Mesenchymal stem cell (in vitro differentiated cells and primary cell): ENCODE measurements around the gene STKLD1.

Experiments
- DNase-seq: peaks from one replicate; pipeline ENCODE4 v3.0.0-alpha.2; 2013
- H2AFZ ChIP-seq: one replicate; pipeline ENCODE4 v1.6.1; 2013; ENCODE audit warnings: low read depth, mild to moderate bottlenecking, control low read depth, inconsistent platforms, low read length, moderate library complexity
- H2AK5ac ChIP-seq: 2 replicates; pipeline ENCODE4 v1.6.1; 2013; ENCODE audit warnings: low read length, moderate library complexity, mild to moderate bottlenecking, inconsistent platforms; ENCODE audit not compliant: severe bottlenecking
- H2BK120ac ChIP-seq: one replicate; pipeline ENCODE4 v1.6.1; 2013; ENCODE audit warnings: low read depth, mild to moderate bottlenecking, inconsistent platforms, low read length, moderate library complexity
- H2BK12ac ChIP-seq, 2 experiments: one replicate each; pipeline ENCODE4 v1.6.1; 2013; ENCODE audit warnings: inconsistent platforms in 2 of 2, low read length in 2 of 2, mild to moderate bottlenecking in 2 of 2, moderate library complexity in 2 of 2, control low read depth in 1 of 2
- H2BK15ac ChIP-seq: one replicate; pipeline ENCODE4 v1.6.1; 2013; ENCODE audit warnings: mild to moderate bottlenecking, low read depth, inconsistent platforms; ENCODE audit not compliant: poor library complexity, severe bottlenecking
- H2BK5ac ChIP-seq: 2 replicates; pipeline ENCODE4 v1.6.1; 2013; ENCODE audit warnings: low read depth, mild to moderate bottlenecking, low read length, control low read depth, inconsistent platforms; ENCODE audit not compliant: poor library complexity, severe bottlenecking
- H3K14ac ChIP-seq, 2 experiments: one replicate each; pipeline ENCODE4 v1.6.1; 2013; ENCODE audit warnings: inconsistent platforms in 2 of 2, low read length in 2 of 2, control low read depth in 1 of 2, mild to moderate bottlenecking in 1 of 2, moderate library complexity in 1 of 2
- H3K18ac ChIP-seq, 2 experiments: one replicate each; pipeline ENCODE4 v1.6.1; 2013; ENCODE audit warnings: inconsistent platforms in 2 of 2, low read length in 2 of 2, control low read depth in 1 of 2, low read depth in 1 of 2, mild to moderate bottlenecking in 1 of 2
- H3K23ac ChIP-seq, 2 experiments: one replicate each; pipeline ENCODE4 v1.6.1; 2013; ENCODE audit warnings: inconsistent platforms in 2 of 2, low read length in 2 of 2, mild to moderate bottlenecking in 2 of 2, moderate library complexity in 2 of 2, control low read depth in 1 of 2
- H3K27ac ChIP-seq: 2 replicates; pipeline ENCODE4 v1.5.1; 2013; ENCODE audit warnings: mild to moderate bottlenecking, moderate library complexity, low read length, control low read depth, inconsistent platforms; ENCODE audit not compliant: poor library complexity, severe bottlenecking
- H3K27me3 ChIP-seq, 2 experiments: 2 replicates each; pipeline versions ENCODE4 v1.6.1 to v1.7.0; 2013; ENCODE audit warnings: low read length in 2 of 2, mild to moderate bottlenecking in 2 of 2, moderate library complexity in 2 of 2, control low read depth in 1 of 2, inconsistent platforms in 1 of 2; ENCODE audit not compliant: control insufficient read depth in 1 of 2, insufficient read depth in 1 of 2
- H3K36me3 ChIP-seq, 2 experiments: 2 replicates each; pipeline versions ENCODE4 v1.6.1 to v1.7.0; 2013; ENCODE audit warnings: low read length in 2 of 2, control low read depth in 1 of 2, inconsistent platforms in 1 of 2, low read depth in 1 of 2, mild to moderate bottlenecking in 1 of 2; ENCODE audit not compliant: insufficient read depth in 2 of 2, control insufficient read depth in 1 of 2
- H3K4ac ChIP-seq, 2 experiments: one replicate each; pipeline ENCODE4 v1.6.1; 2013; ENCODE audit warnings: inconsistent platforms in 2 of 2, low read length in 2 of 2, mild to moderate bottlenecking in 2 of 2, moderate library complexity in 2 of 2, control low read depth in 1 of 2, low read depth in 1 of 2
- H3K4me1 ChIP-seq: 2 replicates; pipeline ENCODE4 v1.6.1; 2013; ENCODE audit warnings: low read depth, low read length, control low read depth; ENCODE audit not compliant: control insufficient read depth, insufficient read depth
- H3K4me2 ChIP-seq: 2 replicates; pipeline ENCODE4 v1.6.1; 2013; ENCODE audit warnings: low read length, mild to moderate bottlenecking, inconsistent platforms; ENCODE audit not compliant: poor library complexity, severe bottlenecking
- H3K4me3 ChIP-seq, 2 experiments: 2 replicates each; pipeline versions ENCODE4 v1.5.1 to v1.7.0; 2013; ENCODE audit warnings: low read length in 2 of 2, mild to moderate bottlenecking in 2 of 2, control low read depth in 1 of 2, low read depth in 1 of 2; ENCODE audit not compliant: insufficient read depth in 1 of 2
- H3K79me1 ChIP-seq: replicated peaks from 2 replicates; pipeline ENCODE4 v1.6.1; 2013; ENCODE audit warnings: mild to moderate bottlenecking, control low read depth, low read length, inconsistent platforms; ENCODE audit not compliant: poor library complexity, severe bottlenecking
- H3K9ac ChIP-seq: 2 replicates; pipeline ENCODE4 v1.7.0; 2013; ENCODE audit warnings: mild to moderate bottlenecking, low read length, moderate library complexity
- H3K9me3 ChIP-seq: 2 replicates; pipeline ENCODE4 v1.7.0; 2013; ENCODE audit warnings: mild to moderate bottlenecking, low read length; ENCODE audit not compliant: control insufficient read depth
- H4K8ac ChIP-seq: one replicate; pipeline ENCODE4 v1.6.1; 2013; ENCODE audit warnings: inconsistent platforms, mild to moderate bottlenecking, low read length, moderate library complexity
- H4K91ac ChIP-seq: one replicate; pipeline ENCODE4 v1.6.1; 2013; ENCODE audit warnings: mild to moderate bottlenecking, low read length, inconsistent platforms
- WGBS: methylation state at CpG from one replicate; pipeline ENCODE4 v1.1.7; 2013; ENCODE audit warnings: mixed read lengths; 5-methylcytosine and 5-hydroxymethylcytosine counted together

Gene STKLD1

DNA sequence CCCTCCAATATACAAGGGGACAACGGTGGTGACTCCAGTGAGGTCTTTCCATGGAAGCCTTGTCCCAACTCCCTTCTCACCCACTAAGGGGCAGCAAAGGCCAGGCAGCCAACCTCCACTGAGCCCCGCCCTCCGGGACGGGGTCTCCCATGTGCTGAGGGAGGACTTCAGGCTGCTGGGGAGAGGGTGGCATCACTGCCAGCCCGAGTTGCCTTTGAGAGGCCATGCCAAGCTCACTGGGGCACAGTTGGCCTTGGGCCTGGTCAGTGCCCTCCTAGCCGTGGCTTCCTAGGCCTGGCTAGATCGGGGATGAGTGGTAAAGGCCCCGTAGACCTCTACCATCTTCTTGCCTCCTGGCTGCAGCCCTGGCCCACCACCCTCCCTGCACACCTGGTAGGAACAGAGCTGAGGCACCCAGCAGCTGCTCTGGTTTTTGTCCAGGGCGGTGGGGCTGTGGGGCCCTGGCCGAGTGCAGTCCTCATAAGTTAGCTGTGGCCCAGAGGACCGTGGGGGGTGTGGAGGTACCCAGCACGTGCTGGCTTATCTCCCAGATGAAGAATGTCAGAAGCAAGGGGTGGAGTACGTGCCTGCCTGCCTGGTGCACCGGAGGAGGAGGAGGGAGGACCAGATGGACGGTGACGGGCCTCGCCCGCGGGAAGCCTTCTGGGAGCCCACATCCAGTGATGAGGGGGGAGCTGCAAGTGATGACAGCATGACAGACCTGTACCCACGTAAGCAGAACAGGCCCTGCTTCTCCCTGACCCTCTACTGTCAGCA is 16.6 kb upstream of the STKLD1 start:
- Histone ChIP-seq H3K4me3 (no peak overlapping the region), H3K4me2 (no peak overlapping the region), H3K23ac (no peak overlapping the region), H3K18ac (peak overlapping the region in 1 of 2 experiments; percentile 14), H3K27me3 (no peaks in the 10 kb centered on the region), H3K27ac (no peak overlapping the region), H3K4ac (no peak overlapping the region), H2AK5ac (no peak overlapping the region), H3K79me1 (peaks cover 49% of the 10 kb centered on the region), H3K4me1 (peaks cover 28% of the 10 kb centered on the region), H4K91ac (peak overlapping the region; percentile 21), H3K9me3 (no peaks in the 10 kb centered on the region), H2BK12ac (peak overlapping the region in 1 of 2 experiments; percentile 10), H2AFZ (no peak overlapping the region), H2BK120ac (no peak overlapping the region), H2BK15ac (no peak overlapping the region), H2BK5ac (no peak overlapping the region), H3K36me3 (peaks cover 54 to 72% of the 10 kb centered on the region in 2 experiments), H4K8ac (peak overlapping the region; percentile 21), H3K14ac (peak overlapping the region in 1 of 2 experiments; percentile 68), H3K9ac (peak overlapping the region; percentile 29)
- no peak for DNase-seq
- 85% methylated on average over 20 of the region's 20 CpGs for WGBS

DNA sequence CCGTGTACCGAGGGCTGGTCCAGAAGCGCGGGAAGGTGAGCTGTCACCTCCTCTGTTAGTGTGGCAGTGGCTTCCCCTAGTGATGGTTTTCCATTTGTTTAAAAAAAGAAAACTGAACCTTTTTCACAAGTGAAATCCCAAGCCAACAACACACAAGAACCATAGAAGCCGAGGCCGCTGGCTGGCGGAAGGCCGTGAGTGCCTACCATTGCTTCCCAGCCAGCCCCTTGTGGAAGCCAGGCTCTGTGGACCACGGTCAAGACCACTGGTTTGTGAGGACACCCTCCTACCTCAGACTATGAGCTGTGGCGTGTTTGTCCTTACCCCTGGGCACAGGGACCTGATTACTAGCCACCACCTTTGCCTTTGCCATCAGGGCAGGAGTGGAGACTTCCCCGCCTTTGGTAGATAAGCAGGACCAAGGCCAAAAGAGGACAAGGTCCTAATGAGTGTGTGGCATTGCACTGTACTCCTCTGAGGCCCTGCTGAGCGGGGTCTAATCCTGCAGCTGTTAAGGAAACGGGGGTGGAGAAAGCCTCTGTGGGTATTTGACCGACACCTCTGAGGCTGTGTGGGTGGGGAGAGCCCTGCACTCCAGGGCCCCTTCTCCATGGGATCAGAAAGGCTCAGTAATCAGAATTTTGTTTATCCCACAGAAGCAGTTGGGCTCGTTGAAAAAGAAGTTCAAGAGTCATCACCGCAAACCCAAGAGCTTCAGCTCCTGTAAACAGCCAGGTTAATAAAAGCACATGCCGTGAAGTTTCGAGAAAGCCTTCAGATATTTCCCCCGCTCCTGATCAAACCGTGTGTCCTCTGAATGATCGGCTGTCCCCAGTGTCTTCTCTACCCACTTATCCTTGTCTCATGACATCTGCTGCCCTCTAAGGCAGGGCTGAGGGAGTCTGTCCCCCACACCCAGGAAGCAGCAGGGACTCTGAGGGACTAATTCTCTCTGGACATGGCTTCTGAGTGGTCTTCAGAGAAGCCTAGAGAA is 15.5 kb upstream of the STKLD1 start:
- no peak overlapping the region for H3K27ac ChIP-seq
- no peak overlapping the region for H3K14ac ChIP-seq
- no peak overlapping the region for H4K8ac ChIP-seq
- no peak overlapping the region for H2AFZ ChIP-seq
- H2BK120ac ChIP-seq, result no peak overlapping the region
- peak overlapping the region in 1 of 2 experiments; percentile 18 for H3K18ac ChIP-seq
- H3K23ac ChIP-seq, result peak overlapping the region in 1 of 2 experiments; percentile 23
- WGBS, result 87% methylated on average over 21 of the region's 21 CpGs
- peak overlapping the region; percentile 6 for H2BK15ac ChIP-seq
- H4K91ac ChIP-seq, result no peak overlapping the region
- peaks cover 65 to 75% of the 10 kb centered on the region in 2 experiments for H3K36me3 ChIP-seq
- H3K4me1 ChIP-seq, result peaks cover 29% of the 10 kb centered on the region
- no peaks in the 10 kb centered on the region for H3K9me3 ChIP-seq
- H3K27me3 ChIP-seq, result no peaks in the 10 kb centered on the region
- no peak overlapping the region for H3K4ac ChIP-seq
- peaks cover 47% of the 10 kb centered on the region for H3K79me1 ChIP-seq
- H3K4me2 ChIP-seq, result no peak overlapping the region
- H3K9ac ChIP-seq, result no peak overlapping the region
- H2BK12ac ChIP-seq, result no peak overlapping the region
- no peak for DNase-seq
- H3K4me3 ChIP-seq, result no peak overlapping the region
- no peak overlapping the region for H2AK5ac ChIP-seq
- H2BK5ac ChIP-seq, result no peak overlapping the region

DNA sequence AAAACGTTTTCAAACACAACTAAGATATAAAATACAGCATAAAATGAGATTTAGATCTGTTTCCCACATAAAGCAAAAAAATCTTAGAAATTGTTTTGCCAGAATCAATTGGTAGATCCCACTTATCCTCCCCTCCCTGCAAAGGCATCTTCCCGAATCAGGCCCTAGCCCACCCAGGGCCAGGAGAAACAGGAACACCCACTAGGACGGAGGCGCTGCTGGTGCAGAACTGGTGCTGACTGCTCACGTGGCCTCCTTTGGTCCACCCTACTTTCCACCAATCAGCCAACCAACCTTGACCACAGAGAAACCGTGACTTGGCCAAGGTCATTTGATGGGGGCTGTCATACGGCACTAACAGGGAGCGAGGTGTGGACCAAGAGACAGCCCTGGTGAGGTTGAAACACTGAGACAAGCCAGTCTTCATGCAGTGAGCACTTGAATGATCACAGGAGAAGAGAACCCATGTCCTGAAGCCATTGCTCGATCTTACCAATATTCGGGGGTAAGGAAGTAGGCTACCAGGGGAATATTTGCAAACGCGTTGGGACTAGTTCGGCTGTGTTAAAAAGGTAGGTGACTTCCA is 14.6 kb upstream of the STKLD1 start:
- Histone ChIP-seq H4K8ac (no peak overlapping the region), H3K9ac (no peak overlapping the region), H2BK5ac (no peak overlapping the region), H3K4me1 (peaks cover 29% of the 10 kb centered on the region), H3K4ac (no peak overlapping the region), H3K27ac (no peak overlapping the region), H4K91ac (no peak overlapping the region), H2BK15ac (no peak overlapping the region), H3K79me1 (peaks cover 47% of the 10 kb centered on the region), H3K36me3 (peaks cover 74 to 80% of the 10 kb centered on the region in 2 experiments), H3K27me3 (no peaks in the 10 kb centered on the region), H2AFZ (no peak overlapping the region), H3K4me3 (no peak overlapping the region), H3K9me3 (no peaks in the 10 kb centered on the region), H3K14ac (no peak overlapping the region), H3K18ac (no peak overlapping the region), H2BK120ac (no peak overlapping the region), H2BK12ac (no peak overlapping the region), H3K23ac (no peak overlapping the region), H2AK5ac (no peak overlapping the region), H3K4me2 (no peak overlapping the region)
- DNase-seq, result no peak
- 96% methylated on average over 13 of the region's 13 CpGs for WGBS
